Ovary (tissue), 3 donors: Measurements from ENCODE around the gene ETFA.

Experiments
- POLR2A ChIP-seq: fragments of 450-650 bp; IDR thresholded peaks from one replicate; pipeline ENCODE4 v1.6.1; 2017; ENCODE audit warnings: antibody characterized with exemption, mild to moderate bottlenecking, moderate library complexity
- TF ChIP-seq, protein P1 (sequence below), 3 donors: fragments of 450-650 bp in 2 of 3; fragments of 200-600 bp in 1 of 3; IDR thresholded peaks; one replicate each; pipeline versions ENCODE4 v1.5.1 to v1.8.0; 2016 to 2022; ENCODE audit warnings: antibody characterized with exemption in 3 of 3, mild to moderate bottlenecking in 1 of 3
- donor health status: DM: no; HTN: no; CAD: no.

DNA sequence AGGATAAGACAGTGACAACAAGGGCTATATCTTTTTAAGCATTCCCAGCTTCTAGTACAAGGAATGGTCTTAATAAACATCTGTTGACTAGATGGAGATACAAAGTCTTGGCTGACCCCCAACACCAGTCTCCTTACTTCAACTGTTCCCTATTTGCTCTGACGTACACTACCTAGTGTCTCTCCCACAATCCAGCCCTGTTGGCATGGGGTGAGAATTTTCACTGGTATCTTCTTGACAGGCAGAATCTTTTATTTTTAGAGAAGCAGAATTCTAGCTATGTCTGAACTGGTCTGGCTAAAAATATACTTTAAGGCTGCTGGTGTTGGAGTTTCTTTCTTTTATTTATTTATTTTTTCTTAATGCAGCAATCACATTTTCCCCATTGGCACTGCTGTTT lies 82.0 kb downstream of the ETFA start:
- TF ChIP-seq, protein P1, sequence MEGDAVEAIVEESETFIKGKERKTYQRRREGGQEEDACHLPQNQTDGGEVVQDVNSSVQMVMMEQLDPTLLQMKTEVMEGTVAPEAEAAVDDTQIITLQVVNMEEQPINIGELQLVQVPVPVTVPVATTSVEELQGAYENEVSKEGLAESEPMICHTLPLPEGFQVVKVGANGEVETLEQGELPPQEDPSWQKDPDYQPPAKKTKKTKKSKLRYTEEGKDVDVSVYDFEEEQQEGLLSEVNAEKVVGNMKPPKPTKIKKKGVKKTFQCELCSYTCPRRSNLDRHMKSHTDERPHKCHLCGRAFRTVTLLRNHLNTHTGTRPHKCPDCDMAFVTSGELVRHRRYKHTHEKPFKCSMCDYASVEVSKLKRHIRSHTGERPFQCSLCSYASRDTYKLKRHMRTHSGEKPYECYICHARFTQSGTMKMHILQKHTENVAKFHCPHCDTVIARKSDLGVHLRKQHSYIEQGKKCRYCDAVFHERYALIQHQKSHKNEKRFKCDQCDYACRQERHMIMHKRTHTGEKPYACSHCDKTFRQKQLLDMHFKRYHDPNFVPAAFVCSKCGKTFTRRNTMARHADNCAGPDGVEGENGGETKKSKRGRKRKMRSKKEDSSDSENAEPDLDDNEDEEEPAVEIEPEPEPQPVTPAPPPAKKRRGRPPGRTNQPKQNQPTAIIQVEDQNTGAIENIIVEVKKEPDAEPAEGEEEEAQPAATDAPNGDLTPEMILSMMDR (IDR thresholded peaks at IDR 0.05): no peak
- TF ChIP-seq POLR2A: no peak
